HG03045 (cell line): ENCODE data around the gene MMADHC.

Experiments used
- ATAC-seq: cut with Tn5 transposase; IDR thresholded peaks from one replicate; pipeline ENCODE4 v1.9.1; 2021; ENCODE audit warnings: mild to moderate bottlenecking, moderate library complexity; ENCODE audit not compliant: unreplicated experiment

MMADHC gene

DNA sequence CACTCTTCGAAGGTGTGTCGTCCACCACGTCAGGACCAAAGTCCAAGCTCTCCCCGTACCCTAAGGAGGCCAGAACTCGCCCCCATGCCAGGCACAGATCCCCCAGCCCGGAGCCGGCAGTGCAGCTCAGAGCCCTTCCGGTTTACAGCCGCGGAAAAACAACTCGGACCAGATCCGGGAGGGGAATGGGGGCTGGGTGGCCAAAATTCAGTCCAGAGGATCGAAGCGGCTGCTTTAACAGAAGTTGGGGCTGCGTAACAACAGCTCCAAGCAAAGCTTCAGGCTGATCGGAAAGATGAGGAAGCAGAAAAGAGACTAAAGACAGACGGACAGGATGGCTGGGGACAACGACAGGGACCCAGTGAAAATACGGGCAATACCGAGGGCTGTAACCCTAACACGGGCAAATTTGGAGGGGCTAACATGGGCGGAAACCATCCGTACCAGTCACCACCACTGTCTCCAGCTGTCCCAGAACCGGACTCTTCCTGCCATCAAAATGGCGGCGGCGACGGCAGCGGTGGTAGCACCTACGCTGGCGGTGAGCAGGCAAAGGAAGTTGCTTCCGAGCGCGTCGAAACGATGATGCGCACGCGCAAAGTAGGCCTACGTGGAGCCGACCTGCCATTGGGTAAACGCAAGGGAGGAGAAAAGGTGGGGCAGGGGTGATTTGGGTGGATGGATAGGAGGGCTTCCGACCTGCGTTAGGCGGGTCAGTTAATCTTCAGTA lies at the start of gene MMADHC:
TSS of gene MMADHC (minus strand) at position 556 of the 730 bp plus-strand sequence. CDS start 678 bp downstream, outside the sequence.
- ATAC-seq = peak; percentile 98

DNA sequence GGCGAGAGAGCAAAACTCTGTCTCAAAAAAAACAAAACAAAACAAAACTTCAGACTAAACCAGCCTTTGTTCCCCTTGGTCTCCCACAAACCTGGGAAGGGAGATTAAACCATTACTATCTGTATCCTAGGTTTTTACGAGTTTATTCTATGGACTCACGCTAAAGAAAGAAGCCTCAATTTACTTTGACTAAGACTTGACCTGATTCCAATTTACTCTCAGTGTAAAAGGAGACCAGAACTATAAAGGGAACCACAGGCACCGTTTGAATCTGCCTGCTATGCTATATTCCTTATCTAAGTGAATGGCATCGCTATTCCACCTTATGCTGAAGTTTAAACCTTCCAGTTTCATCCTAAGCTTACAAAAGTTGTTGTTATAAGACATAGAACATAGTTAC lies 46.5 kb upstream of the MMADHC start:
- ATAC-seq = no peak

DNA sequence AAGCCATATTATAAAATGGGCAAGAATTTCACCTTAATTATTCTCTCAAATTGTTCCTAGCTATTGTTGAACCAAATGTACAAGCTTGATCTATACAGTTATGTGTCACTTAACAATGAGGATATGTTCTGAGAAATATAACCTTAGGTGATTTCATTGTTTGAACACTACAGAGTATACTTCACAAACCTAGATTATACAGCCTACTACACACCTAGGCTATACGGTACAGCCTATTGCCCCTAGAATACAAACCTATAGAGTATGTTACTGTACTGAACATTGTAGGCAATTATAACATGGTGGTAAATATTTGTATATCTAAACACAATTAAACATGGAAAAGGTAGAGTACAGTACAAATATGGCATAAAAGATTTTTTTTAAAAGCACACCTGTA lies 42.9 kb upstream of the MMADHC start:
- no peak for ATAC-seq

DNA sequence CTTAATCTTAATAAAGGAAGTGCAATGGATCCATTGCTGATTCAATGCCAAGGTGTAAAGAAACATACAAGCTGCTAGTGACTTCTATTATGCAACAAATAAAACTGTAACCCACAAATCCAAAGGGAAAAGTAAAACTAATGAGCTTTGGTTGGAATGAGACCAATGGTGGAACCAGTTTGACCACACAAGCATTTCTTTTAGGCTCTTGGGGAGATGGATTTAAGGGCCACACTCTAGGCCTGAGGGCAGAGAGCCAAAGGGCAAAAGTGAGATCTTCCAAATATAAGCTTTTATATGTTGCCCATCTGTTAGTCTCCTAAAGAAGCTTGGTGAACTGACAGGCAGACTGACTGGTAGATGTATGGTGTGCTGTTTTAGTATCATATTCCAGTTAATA lies 41.5 kb upstream of the MMADHC start:
- ATAC-seq = no peak

DNA sequence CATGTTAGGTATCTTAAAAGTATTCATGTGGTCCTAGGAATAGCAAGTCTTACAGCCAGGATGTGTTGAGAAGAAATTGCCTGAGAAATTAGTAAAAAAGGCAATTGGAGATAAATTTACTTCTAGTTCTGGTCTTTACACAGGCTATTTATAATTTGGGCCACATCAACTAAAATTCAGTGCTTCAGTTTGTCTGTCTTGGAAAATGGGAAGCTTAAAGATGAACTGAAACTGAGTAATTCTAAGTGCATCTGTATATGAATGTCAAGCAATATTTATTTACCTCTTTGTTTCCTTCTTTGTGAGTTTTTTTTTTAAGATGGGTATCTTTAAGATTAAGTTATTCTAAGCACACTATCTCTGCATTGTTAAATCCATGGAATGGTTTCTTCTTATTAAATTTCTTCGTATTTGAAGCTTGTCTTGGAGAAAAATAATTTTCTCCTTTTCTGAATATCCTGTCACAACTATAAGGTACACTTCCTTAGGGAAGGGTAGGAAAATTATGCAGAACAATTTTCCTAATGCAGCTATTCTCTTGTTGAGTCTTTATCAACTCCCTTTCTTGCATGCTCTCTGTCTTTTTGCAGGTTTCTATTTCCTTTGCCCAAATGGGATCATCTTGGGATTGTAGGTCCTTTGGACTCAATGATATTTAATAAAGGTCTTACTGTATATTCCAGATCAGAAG lies 39.7 kb upstream of the MMADHC start:
- ATAC-seq = no peak

DNA sequence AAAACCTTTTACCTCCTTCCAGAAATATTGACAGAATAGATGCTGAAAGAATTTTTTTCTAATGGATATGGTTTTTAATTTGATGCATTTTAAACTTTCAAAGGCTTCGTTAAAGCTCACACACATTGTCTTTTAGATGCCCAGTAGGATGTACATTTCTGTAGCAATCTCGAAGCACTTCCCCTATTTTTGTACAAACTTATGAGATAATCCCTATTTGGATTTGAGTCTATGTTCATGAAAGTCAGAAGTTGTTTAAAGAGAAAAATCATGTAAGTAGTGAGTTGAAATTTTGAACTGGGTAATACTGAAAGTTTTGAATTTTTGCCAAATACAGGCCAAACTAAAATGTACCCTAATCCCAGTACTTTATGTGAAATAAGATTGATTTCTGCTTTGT lies 38.1 kb upstream of the MMADHC start:
- no peak for ATAC-seq

DNA sequence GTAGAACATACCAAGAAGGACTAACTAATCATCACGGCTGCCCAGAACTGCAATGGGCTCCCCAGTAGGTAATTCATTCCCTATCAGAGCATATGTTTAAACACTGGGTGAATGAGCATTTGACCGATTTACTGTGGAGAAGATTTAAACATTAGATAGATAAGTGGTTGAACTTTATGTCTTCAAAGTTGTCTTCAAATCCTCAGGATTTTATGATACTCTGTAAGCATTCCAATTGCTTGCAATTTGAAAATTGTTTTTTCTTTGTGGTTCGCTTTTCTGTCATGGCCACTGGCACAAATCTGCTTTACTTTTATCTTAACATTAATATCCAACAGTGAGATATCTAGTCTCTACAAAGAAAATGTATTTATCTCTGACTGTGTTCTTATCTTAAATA lies 37.7 kb upstream of the MMADHC start:
- ATAC-seq = no peak

DNA sequence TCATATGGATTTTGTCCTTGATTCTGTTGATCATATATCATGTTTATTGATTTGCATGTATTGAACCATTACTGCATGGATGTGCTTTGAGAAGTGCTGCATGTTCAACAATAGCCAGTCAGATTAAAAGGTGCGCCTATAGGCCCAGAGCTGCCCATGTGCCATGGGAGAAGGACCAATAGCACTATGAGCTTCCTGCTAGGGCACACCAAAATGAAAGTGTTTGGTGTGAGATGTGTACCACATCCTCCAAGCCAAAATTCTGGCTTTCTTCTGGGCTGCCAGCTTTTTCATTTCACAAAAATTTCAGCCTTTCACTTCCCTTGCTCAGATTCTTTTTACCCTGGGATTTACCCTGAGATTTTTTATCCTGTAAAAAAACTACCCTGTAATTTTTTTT lies 34.8 kb upstream of the MMADHC start:
- ATAC-seq = peak; percentile 46

DNA sequence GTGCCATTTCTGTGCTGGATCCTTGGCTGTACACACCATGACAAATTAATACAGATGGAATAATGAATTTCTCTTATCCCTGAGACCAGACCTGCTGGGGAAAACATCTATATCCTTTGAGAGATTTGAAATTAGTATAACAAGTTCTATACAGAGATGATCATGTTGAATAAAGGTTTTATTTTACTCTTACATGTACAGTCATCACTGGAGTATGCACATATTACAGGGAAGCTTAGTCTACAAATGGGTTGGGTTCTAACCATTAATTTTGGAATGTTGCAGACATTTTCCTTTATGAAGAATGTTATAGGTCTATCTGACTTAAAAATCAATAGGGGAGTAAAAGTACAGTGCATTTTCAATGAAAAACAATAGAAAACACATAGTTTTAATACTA lies 29.9 kb upstream of the MMADHC start:
- no peak for ATAC-seq

DNA sequence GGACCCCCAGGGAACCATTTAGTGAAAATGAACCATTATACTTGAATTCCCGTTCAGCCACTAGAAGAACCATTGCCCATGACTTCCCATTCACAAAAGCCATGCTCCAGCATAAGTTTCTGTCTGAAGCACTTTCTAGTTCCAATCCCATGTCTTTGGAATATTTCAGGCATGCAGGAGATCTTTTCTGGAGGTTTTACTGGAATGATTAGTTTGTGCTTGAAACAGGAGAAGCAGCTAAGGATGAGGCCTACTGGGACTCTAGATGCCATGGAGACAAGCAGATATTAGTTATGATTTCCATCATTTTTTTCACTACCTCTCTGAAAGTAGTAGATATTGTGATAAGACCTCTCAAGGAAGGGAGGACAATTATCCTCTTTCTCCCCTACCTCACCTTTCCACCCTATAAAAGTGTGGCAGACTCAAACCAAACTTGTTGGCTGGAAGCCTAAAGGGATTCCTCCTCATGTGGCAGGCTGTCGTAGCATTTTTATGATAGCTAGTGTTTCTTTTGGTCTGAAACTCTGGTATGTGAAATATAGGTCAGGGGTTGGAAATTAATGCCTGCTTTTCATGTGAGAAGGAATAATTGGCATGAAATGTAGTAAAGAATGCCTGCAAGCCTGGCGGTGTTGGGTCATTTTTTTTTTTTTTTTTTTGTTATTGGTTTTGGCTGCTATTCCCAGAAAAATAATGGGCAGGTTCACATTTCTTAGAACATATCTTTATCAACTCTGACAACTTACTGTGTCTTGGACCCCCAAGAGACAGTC lies 29.3 kb upstream of the MMADHC start:
- ATAC-seq = no peak

DNA sequence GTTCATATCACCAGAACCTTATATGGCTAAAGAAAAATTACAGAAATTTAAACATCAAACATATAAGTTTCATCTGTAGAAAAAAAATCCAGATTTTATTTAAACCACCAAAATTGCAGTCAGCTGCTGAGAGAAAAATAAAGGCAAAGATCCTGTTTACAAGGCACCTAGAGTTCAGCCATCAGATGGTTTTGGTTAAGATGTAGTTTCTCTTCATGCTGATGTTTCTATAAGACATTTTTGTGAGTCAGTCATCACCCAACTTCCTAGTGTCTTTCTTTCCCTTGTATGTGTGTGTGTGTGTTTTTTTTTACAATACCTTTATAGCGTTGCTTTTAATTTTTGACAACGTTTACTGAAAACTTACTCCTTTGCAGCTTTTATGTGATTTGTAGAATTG lies 26.1 kb upstream of the MMADHC start:
- no peak for ATAC-seq

DNA sequence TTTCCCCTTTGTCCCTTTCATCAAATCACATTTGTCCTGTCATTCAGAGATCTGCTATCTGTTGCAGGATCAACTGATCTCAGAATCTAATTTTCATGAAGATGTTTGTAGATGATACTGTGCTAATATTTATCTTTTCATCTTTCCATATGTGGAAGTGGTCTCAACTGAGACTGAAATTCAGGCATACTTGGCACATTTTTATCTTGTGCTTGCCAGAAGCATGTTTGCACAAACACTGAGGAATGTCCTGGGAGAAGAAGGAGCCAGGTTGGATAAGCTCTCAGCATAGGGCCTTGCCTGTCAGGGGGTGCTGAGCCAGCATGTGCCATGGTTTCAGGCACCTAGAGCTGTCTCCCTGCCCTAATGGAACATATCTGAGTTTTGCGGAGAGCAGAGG lies 24.5 kb upstream of the MMADHC start:
- ATAC-seq = no peak

DNA sequence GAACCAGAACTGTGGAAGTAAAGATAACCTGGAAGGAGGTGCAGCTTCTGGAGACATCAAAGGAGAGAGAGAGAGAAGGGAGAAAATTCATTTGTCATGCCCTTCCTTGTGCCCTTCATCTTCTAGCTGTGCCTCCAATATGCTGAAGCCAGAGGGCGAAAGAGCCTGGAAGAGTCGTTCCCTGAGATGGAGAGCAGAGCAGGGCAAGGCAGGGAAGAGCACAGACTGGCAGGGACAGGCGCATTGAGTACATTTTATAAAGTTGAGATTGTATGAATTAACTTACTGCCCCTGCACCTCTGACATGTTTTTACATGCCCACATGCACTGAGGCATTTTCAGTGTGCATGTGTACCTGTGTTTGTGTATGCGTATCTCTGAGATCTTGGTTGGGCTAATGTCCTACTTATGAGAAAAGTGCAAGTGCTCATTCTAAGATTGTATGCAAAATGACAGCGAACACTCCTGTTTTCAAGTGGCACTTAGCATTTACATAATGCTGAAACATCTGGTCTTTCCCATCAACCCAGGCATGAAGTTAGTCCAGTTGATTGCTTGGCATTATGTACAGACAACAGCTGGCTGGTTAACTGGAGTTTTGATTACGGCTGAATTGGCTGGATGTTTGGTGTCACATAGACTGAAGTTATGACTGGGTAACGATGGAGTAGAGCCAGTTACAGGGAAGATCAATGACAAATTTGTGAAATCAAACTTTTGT lies 23.7 kb upstream of the MMADHC start:
- ATAC-seq = no peak

DNA sequence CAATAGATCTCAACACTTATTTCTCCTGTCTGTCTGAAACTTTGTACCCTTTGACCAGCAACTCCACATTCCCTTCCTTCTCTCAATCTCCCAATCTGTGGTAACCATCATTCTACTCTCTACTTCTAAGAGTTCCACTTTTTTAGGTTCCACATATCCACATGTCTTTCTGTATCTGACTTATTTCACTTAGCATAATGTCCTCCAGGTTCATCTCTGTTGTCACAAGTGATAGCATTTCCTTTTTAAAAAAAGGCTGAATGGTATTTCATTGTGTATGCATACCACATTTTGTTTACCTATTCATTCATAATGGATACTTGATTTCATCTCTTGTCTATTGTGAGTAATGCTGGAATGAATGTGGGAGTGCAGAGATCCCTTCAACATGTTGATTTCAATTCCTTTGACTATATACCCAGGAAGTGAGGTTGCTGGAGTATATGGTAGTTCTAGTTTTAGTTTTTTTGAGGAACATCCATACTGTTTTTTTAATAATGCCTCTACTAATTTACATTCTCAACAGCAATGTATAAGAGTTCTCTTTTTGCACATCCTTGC lies 18.8 kb upstream of the MMADHC start:
- ATAC-seq = no peak

DNA sequence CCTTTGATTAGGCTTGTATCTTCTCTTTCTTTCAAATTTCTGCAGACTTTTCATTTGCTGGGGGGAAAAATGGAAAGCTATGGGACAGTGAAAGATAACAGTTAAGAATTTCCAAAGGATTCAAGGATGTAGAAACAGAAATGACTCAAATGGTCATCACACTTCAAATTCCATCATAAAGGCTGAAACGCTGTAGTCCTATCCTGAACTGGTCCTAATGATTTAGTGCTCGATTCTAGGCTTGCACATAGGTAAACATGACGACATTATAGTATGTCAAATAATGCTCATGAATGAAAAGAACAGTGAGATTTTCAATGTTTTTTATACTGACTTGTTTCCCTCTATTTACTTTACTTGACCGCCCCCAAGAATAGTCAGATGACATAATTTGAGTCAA lies 15.7 kb upstream of the MMADHC start:
- no peak for ATAC-seq

DNA sequence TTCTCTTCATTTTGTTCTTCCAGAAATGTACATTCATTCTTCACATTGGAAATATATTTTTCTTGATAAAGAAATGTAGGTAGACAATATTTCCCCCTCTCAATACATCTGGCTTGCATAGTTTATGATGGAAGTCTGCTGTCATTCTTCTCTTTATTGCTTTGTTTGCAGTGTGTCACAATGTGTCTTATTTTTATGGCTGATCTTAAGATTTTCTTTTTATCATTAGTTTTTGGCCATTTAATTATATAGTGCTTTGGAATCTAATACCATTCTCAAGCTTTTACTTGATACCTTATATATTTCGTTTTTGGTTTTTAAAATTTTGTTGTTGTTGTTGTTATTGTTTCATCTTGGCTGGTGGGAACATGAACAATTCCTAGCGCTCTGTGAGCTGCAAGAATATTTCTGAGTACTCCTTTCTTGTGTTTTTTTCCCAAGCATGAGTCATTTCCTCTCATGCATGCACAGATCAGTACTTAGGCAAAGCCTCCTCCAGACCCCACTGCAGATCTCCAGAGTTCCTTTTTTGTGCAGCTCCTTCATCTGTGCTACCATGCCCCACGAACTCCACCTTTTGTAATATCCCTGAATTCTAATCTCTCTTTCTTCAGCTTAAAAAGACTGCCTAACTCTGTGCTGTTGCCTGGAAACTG lies 13.7 kb upstream of the MMADHC start:
- no peak for ATAC-seq

DNA sequence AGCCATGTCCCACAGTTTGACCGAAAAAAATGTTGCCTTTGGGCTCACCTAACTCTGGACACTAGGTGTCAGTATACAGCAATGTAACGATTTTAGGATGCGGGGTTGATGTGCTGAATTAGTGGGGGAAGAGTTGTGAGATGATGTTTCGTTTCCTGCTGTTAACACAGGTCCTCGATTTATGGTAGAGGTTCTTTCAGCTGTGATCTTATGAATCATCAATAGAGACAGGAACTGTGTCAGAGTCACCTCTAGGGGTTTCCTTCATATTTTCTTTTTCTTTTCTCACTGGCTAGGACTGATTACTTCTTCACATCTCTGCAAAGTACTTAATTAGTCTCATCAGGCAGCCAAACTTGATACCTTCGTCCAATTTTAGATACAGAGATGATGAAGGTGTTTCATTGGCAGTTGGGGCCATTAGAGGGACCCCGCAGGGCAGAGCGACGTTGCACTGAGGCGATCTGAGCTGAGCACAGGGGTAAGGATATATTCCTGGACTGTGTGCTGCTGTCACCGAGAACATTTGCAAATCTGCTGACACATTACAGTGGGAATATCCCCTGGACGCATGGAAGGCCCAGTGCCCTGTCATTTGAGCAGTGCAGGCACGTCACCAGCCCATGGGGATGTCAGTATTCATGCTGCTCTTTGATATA lies 10.2 kb upstream of the MMADHC start:
- ATAC-seq = peak; percentile 90

DNA sequence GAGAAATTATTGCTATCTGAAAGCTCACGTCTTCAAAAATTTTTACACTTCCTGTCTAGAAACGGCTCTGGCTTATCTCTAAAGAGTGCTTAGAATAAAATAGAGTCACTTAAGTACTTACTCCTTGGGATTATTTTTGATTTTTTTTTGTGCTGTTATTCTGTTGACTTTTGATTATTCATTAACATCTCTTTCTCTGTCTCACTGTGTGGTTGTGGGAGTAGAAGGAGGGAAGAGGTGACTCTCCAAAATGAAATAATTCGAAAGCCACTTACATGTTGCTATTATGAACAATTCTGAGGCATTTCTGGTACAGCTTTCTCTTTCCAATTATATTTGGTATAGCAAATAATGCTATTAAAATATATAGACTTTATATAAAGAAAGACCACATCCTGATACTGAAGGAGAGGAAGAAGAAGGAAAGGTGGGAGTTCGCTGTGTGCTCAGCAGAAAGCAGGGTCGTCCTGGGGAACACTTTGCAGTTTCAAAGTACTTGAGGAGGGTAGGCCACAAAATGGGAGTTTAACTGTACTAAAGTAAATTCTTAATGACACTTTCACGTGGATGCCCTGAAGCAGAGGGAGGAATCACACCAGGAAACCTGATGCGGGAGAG lies 9.6 kb upstream of the MMADHC start:
- ATAC-seq = peak; percentile 10

DNA sequence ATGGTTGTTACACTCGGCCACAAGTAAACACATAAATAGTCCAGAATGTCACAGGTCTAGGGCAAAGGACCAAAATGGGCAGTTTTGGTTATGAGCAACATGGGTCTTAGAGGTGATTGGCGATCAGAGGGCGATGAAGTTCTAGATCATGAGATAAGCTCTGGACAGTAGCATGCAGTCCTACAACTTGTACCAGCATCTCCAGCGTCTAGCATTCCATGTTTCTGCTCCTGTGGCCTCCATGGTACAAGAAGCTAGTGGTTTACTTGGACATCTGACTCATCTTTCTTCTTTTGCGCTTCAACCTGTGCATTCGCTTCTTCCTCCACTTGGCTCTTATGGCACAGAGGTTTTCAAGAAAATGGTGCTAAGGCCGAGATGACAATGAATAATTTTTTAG lies 8.9 kb upstream of the MMADHC start:
- no peak for ATAC-seq
